Left ventricle myocardium inferior (tissue), 1 donor: ENCODE data around the gene SH3TC1. TPM values are rescaled to one million over a fixed set of nuclear protein-coding genes. Genes with fewer than 3 reads are reported as not detected.

Experiments used
- DNase-seq: peaks from one replicate; pipeline ENCODE4 v3.0.0-alpha.2; 2020
- H3K27ac ChIP-seq: fragments of 200-600 bp; replicated peaks from 2 replicates; pipeline ENCODE4 v1.8.0; 2021
- H3K27me3 ChIP-seq: fragments of 200-600 bp; 2 replicates; pipeline ENCODE4 v1.8.0; 2021; ENCODE audit warnings: low read depth
- H3K36me3 ChIP-seq: fragments of 200-600 bp; 2 replicates; pipeline ENCODE4 v1.8.0; 2021
- H3K4me1 ChIP-seq: fragments of 200-600 bp; 2 replicates; pipeline ENCODE4 v1.8.0; 2021
- H3K4me3 ChIP-seq: fragments of 200-600 bp; 2 replicates; pipeline ENCODE4 v1.8.0; 2021; ENCODE audit warnings: mild to moderate bottlenecking, moderate library complexity
- H3K9me3 ChIP-seq: fragments of 200-600 bp; replicated peaks from 2 replicates; pipeline ENCODE4 v1.8.0; 2021
- intact Hi-C: fragments of 100-400 bp; cut with micrococcal nuclease; formaldehyde crosslinking; loops from one replicate; pipeline ENCODE4 v1.11.0; 2022
- total RNA-seq: library from RNA; stranded (reverse); fragmentation: NEBNext Ultra II Directional; extraction: Animal tissue kit (Norgen Biotek cat#: 25700); gene quantifications from one replicate; pipeline ENCODE4 v1.2.1, GENCODE V29; 2021
- TF ChIP-seq, protein P1 (sequence below): fragments of 200-600 bp; IDR thresholded peaks from 2 replicates; pipeline ENCODE4 v1.8.0; 2021; ENCODE audit warnings: antibody characterized with exemption, mild to moderate bottlenecking, borderline replicate concordance
- donor health status: DM: no; HTN: yes; CAD: no; lungs with severe emphysema.

Gene SH3TC1
- total RNA-seq, 1 donor from 2014 or later = 13.6 TPM

DNA sequence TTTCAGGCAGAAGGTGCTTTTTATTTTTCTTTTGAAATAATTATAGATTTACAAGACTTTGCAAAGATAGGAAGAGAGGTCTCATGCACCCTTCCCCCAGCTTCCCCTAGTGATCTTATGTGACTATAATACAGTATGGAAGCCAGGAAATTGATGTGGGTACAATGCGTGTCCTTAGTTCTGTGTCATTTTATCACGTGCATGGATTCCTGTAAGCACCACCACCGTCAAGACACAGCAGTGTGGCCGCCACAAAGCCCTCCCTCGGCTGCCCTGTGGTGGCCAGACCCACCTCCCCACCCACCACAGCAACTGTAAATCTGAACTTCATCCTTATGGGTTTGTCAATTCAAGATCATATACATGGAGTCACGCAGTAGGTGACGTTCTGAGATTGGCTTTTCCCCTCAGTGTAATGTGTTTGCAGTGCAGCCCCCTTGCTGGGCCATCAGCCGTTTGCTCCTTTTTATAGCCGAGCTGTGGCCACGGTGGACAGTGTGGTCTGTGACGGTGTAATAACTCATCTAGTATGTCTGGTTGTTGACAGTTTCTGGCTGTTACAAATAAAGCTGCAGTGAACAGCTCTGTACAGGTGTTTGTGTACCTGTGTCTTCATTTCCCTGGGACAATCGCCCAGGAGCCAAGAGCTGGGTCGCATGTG is 59.6 kb downstream of the SH3TC1 start:
- Histone ChIP-seq H3K36me3 (no peaks in the 10 kb centered on the region), H3K27ac (no peak overlapping the region), H3K4me3 (no peak overlapping the region), H3K4me1 (no peaks in the 10 kb centered on the region), H3K27me3 (no peaks in the 10 kb centered on the region), H3K9me3 (no peaks in the 10 kb centered on the region)
- intact Hi-C loops = no loop called here
- TF ChIP-seq, protein P1, sequence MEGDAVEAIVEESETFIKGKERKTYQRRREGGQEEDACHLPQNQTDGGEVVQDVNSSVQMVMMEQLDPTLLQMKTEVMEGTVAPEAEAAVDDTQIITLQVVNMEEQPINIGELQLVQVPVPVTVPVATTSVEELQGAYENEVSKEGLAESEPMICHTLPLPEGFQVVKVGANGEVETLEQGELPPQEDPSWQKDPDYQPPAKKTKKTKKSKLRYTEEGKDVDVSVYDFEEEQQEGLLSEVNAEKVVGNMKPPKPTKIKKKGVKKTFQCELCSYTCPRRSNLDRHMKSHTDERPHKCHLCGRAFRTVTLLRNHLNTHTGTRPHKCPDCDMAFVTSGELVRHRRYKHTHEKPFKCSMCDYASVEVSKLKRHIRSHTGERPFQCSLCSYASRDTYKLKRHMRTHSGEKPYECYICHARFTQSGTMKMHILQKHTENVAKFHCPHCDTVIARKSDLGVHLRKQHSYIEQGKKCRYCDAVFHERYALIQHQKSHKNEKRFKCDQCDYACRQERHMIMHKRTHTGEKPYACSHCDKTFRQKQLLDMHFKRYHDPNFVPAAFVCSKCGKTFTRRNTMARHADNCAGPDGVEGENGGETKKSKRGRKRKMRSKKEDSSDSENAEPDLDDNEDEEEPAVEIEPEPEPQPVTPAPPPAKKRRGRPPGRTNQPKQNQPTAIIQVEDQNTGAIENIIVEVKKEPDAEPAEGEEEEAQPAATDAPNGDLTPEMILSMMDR = no peak
- no peak for DNase-seq

DNA sequence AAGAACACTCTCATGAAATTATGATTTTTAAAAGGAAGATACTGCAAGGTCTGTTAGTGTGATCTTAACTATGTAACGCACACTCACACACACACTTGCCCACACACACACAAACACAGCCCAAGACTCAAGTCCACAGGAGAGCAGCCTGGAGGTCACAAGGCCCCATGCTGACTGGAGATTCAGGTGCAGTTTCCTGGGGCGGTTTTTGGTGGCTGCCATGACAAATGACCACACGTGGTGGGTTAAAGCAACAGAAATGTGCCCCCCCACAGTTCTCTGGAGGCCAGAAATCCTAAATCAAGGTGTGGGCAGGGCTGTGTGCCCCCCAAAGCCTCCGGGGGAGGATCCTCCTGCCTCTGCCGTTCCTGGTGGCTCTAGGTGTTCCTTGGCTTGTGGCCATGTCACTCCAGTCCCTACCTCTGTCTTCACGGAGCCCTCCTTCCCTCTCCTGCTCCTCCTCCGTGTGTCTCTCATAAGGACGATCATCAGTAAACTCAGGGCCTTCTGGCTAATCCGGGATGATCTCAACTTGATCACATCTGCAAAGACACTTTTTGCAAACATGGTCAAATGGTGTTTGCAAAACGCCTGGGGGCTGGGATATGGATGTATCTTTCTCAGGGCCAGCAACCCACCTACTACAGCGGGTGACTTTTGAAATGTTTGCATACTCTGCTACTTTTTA is 60.8 kb downstream of the SH3TC1 start:
- no peaks in the 10 kb centered on the region for H3K9me3 ChIP-seq
- no peaks in the 10 kb centered on the region for H3K4me1 ChIP-seq
- TF ChIP-seq, protein P1 = no peak
- no peak overlapping the region for H3K27ac ChIP-seq
- H3K4me3 ChIP-seq = no peak overlapping the region
- no peaks in the 10 kb centered on the region for H3K36me3 ChIP-seq
- no peak for DNase-seq
- no peaks in the 10 kb centered on the region for H3K27me3 ChIP-seq
- intact Hi-C loops = no loop called here

DNA sequence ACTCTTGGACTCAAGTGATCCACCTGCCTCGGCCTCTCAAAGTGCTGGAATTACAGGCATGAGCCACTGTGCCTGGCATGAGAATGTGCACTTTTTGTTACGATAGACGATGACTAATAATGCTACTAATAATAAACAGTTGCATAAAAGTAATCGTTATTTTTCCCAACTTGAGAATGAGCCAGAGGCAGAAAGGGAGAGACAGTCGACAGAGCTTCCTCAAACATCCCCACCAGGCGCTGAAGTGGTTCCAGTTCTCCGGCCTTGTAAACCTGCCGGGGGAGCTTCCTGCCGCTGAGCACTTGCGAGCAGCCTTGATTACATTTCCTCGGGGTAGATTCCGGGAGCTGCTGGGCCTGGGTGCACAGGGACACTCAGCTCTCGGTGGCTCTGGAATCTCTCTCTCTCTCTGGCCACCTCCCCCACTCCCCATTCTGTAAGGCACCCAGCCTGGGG is 61.6 kb downstream of the SH3TC1 start:
- H3K9me3 ChIP-seq = no peaks in the 10 kb centered on the region
- no peak overlapping the region for H3K27ac ChIP-seq
- TF ChIP-seq, protein P1 = no peak
- no peaks in the 10 kb centered on the region for H3K36me3 ChIP-seq
- H3K27me3 ChIP-seq = no peaks in the 10 kb centered on the region
- no peak for DNase-seq
- peaks cover 7% of the 10 kb centered on the region for H3K4me1 ChIP-seq
- intact Hi-C loops = no loop called here
- H3K4me3 ChIP-seq = no peak overlapping the region

DNA sequence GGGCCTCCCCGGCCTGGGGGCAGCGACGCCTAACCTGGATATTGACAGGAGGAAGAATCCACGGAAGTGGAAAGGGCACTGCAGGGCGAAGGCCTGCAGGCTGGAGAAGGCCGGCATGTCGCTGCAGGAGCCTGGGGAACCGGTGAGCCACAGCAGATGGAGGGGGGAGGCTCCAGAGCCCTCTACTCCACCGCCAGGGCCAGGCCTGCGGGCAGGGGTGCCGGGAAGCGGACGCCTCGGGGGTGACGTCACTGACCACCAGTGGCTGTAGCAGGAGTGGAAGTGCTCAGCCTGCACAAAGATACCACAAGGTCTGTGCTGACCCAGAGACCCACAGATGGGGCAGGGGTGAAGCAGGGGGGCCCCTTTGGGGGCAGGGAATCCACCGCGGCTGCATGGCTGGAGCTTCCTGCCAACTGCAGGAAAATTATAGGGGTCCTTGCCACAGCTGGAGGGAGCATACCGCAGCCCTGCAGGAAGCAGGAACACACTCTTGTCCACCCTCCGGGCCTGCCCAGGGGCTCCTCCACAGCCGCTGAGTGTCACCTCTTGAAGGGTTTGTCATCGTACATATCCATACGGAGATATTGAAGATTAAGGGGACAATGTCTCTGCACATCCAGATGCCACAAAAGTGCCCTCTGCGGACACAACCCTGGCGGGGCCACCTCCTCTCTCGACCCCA is 62.9 kb downstream of the SH3TC1 start:
- Histone ChIP-seq H3K9me3 (no peaks in the 10 kb centered on the region), H3K4me1 (peaks cover 19% of the 10 kb centered on the region), H3K4me3 (no peak overlapping the region), H3K27ac (no peak overlapping the region), H3K27me3 (no peaks in the 10 kb centered on the region), H3K36me3 (no peaks in the 10 kb centered on the region)
- DNase-seq = no peak
- intact Hi-C loops = no loop called here
- TF ChIP-seq, protein P1 = no peak

DNA sequence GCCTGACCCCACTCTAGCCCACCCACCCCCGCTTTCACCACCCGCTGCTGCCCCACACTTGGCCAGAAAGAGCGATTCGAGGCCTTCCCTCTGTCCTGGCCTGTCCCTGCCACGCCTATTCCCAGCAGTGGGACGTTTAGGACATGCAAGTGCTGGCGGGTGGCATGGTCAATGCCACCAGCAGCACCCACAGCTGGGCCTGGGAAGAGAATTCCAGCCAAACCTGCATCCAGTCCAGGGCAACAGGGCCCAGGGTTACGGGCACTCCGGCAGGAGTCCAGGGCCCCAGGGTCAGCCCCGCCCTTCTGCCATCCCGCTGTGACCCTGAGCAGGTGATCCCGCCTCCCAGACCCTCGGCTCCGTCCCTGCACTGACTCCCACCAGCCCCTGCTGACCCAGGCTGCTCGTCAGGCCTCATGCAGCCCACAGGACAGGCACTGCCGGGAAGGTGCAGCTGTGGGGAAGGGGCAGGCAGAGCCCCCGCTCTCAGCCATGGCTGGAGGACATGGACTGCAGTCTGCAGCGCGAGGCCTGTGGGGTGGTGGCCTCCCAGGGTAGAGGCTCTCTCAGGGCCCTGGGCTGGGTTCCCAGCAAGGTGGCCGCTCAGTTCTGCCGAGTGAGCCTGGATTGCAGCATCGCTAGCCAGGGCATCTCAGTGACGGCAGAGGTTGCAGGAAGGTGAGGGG is 63.7 kb downstream of the SH3TC1 start:
- intact Hi-C loops = no loop called here
- H3K27ac ChIP-seq = no peak overlapping the region
- no peak overlapping the region for H3K4me3 ChIP-seq
- no peak for DNase-seq
- TF ChIP-seq, protein P1 = no peak
- H3K9me3 ChIP-seq = no peaks in the 10 kb centered on the region
- H3K36me3 ChIP-seq = no peaks in the 10 kb centered on the region
- no peaks in the 10 kb centered on the region for H3K27me3 ChIP-seq
- H3K4me1 ChIP-seq = peaks cover 27% of the 10 kb centered on the region
